Adrenal gland (tissue), 12 donors: ENCODE results near the gene MYPN. TPM values are rescaled to one million over a fixed set of nuclear protein-coding genes. Genes with fewer than 3 reads are reported as not detected.

Experiments
- DNase-seq, 7 donors: peaks; one replicate each; pipeline ENCODE4 v3.0.0-alpha.2; 2019 to 2020
- H3K27ac ChIP-seq, 5 donors: fragments of 200-600 bp; sonication (generic) in 4 of 5; 1 replicate in 3 of 5; 2 replicates in 2 of 5; pipeline versions ENCODE4 v1.5.1 to v1.8.0; 2016 to 2020; ENCODE audit warnings: mild to moderate bottlenecking in 1 of 5
- H3K27me3 ChIP-seq: fragments of 200-600 bp; 2 replicates; pipeline ENCODE4 v1.8.0; 2021
- H3K36me3 ChIP-seq, 2 donors: fragments of 200-600 bp; replicated peaks in 1 of 2; 1 replicate in 1 of 2; 2 replicates in 1 of 2; pipeline versions ENCODE4 v1.5.1 to v1.8.0; 2018 to 2022
- H3K4me1 ChIP-seq, 2 donors: fragments of 200-600 bp; replicated peaks in 1 of 2; 1 replicate in 1 of 2; 2 replicates in 1 of 2; pipeline versions ENCODE4 v1.5.1 to v1.8.0; 2018 to 2021
- H3K4me3 ChIP-seq, 4 donors: fragments of 200-600 bp; sonication (generic) in 3 of 4; one replicate each; pipeline ENCODE4 v1.5.1; 2016 to 2018
- H3K9me3 ChIP-seq, 3 donors: fragments of 200-600 bp; sonication (generic) in 1 of 3; replicated peaks in 1 of 3; 1 replicate in 2 of 3; 2 replicates in 1 of 3; pipeline versions ENCODE4 v1.5.1 to v1.8.0; 2016 to 2021
- CTCF ChIP-seq, 6 experiments: fragments of 450-650 bp in 4 of 6; fragments of 200-600 bp in 2 of 6; sonication (generic) in 1 of 6; IDR thresholded peaks; 1 replicate in 5 of 6; 2 replicates in 1 of 6; pipeline versions ENCODE4 v1.5.1 to v1.8.0; 2016 to 2021; ENCODE audit warnings: antibody characterized with exemption in 6 of 6, mild to moderate bottlenecking in 2 of 6, moderate library complexity in 1 of 6
- POLR2A ChIP-seq, 2 donors: fragments of 450-650 bp; IDR thresholded peaks; one replicate each; pipeline ENCODE4 v1.6.1; 2017; ENCODE audit warnings: antibody characterized with exemption in 2 of 2, mild to moderate bottlenecking in 2 of 2, moderate library complexity in 1 of 2
- WGBS, 4 donors: extraction: QIAGEN DNeasy Blood & Tissue Kit in 2 of 4; methylation state at CpG; one replicate each; pipeline versions ENCODE4 v1.1.5 to v1.1.7; 2013 to 2017; 5-methylcytosine and 5-hydroxymethylcytosine counted together
- intact Hi-C, 2 donors: fragments of 100-400 bp; cut with DNase I; formaldehyde crosslinking; loops; one replicate each; pipeline versions ENCODE4 v1.14.1 to v1.15.0; 2022 to 2023
- polyA plus RNA-seq, 3 donors: library from polyadenylated mRNA; stranded (reverse); fragments of 200-250 nt in 2 of 3; fragments of 350-450 nt in 1 of 3; fragmentation: Illumina TruSeq in 1 of 3; extraction: RNeasy Lipid Tissue Mini Kit (QIAGEN cat#74804) in 1 of 3; gene quantifications; one replicate each; pipeline ENCODE4 v1.2.3, GENCODE V29; 2013 to 2014
- total RNA-seq, 9 donors: library from RNA; depleted of rRNA in 4 of 9; stranded (reverse); fragments of >200 nt in 4 of 9; fragments of 120-200 nt in 1 of 9; fragmentation: NEBNext Ultra II Directional in 1 of 9; extraction: Animal tissue kit (Norgen Biotek cat#: 25700) in 1 of 9; gene quantifications; one replicate each; pipeline versions ENCODE4 v1.1.0 to v1.2.4, GENCODE V29; 2013 to 2023
- donor health status: healthy with polysubstance abuse.
- donor health status: Bipolar disorder and iron deficiency.
- donor health status: DM: yes; HTN: yes; CAD: no.
- donor health status: DM: no; HTN: no; CAD: no.
- donor health status: DM: no; HTN: no; CAD: no.
- donor health status: DM: yes; HTN: yes; CAD: no.

Gene MYPN
- total and polyA plus RNA-seq, 12 donors: 0.10 to 1.9 (median 0.31) TPM; not detected in 2

GRCh38 chr10:68110027-68110426, 739 bp downstream of the MYPN start:
- TF ChIP-seq POLR2A (IDR thresholded peaks at IDR 0.05) (no peak), CTCF (IDR thresholded peaks at IDR 0.05) (no peak)
- no peaks in the 10 kb centered on the region for H3K9me3 ChIP-seq
- 65 to 80% (median 73%) methylated on average over 2 of the region's 2 CpGs for WGBS, 4 donors
- no peak overlapping the region for H3K4me3 ChIP-seq
- H3K27ac ChIP-seq: no peak overlapping the region
- no peak for DNase-seq
- H3K4me1 ChIP-seq: no peaks in the 10 kb centered on the region
- H3K36me3 ChIP-seq: no peaks in the 10 kb centered on the region
- intact Hi-C loops: no loop called here
- H3K27me3 ChIP-seq: no peaks in the 10 kb centered on the region

- Histone ChIP-seq H3K27ac (no peak overlapping the region), H3K27me3 (no peaks in the 10 kb centered on the region), H3K4me3 (no peak overlapping the region), H3K36me3 (no peaks in the 10 kb centered on the region), H3K9me3 (no peaks in the 10 kb centered on the region), H3K4me1 (no peaks in the 10 kb centered on the region)
- TF ChIP-seq CTCF (IDR thresholded peaks at IDR 0.05) (no peak), POLR2A (IDR thresholded peaks at IDR 0.05) (no peak)
- intact Hi-C loops: no loop called here
- DNase-seq: no peak
- WGBS, 4 donors: 86 to 94% (median 91%) methylated on average over 2 of the region's 2 CpGs
Observed at GRCh38 chr10:68111584-68111983, 2.3 kb downstream of the MYPN start.

GRCh38 chr10:68112837-68113236, 3.5 kb downstream of the MYPN start:
- intact Hi-C loops: no loop called here
- Histone ChIP-seq H3K36me3 (no peaks in the 10 kb centered on the region), H3K4me1 (no peaks in the 10 kb centered on the region), H3K4me3 (no peak overlapping the region), H3K27ac (no peak overlapping the region), H3K9me3 (no peaks in the 10 kb centered on the region), H3K27me3 (no peaks in the 10 kb centered on the region)
- TF ChIP-seq CTCF (IDR thresholded peaks at IDR 0.05): no peak
- TF ChIP-seq POLR2A (IDR thresholded peaks at IDR 0.05): no peak
- WGBS, 4 donors: 94 to 100% (median 98%) methylated on average over 1 of the region's 1 CpG
- DNase-seq: no peak

- TF ChIP-seq CTCF (IDR thresholded peaks at IDR 0.05) (no peak), POLR2A (IDR thresholded peaks at IDR 0.05) (no peak)
- Histone ChIP-seq H3K9me3 (no peaks in the 10 kb centered on the region), H3K27me3 (no peaks in the 10 kb centered on the region), H3K4me1 (no peaks in the 10 kb centered on the region), H3K36me3 (no peaks in the 10 kb centered on the region), H3K4me3 (no peak overlapping the region), H3K27ac (no peak overlapping the region)
- DNase-seq: no peak
- WGBS, 4 donors: 84 to 90% (median 88%) methylated on average over 3 of the region's 3 CpGs
- intact Hi-C loops: no loop called here
Observed at GRCh38 chr10:68118657-68119056, 9.4 kb downstream of the MYPN start.
